ENCODE measurements around the gene SORBS1.

DNA sequence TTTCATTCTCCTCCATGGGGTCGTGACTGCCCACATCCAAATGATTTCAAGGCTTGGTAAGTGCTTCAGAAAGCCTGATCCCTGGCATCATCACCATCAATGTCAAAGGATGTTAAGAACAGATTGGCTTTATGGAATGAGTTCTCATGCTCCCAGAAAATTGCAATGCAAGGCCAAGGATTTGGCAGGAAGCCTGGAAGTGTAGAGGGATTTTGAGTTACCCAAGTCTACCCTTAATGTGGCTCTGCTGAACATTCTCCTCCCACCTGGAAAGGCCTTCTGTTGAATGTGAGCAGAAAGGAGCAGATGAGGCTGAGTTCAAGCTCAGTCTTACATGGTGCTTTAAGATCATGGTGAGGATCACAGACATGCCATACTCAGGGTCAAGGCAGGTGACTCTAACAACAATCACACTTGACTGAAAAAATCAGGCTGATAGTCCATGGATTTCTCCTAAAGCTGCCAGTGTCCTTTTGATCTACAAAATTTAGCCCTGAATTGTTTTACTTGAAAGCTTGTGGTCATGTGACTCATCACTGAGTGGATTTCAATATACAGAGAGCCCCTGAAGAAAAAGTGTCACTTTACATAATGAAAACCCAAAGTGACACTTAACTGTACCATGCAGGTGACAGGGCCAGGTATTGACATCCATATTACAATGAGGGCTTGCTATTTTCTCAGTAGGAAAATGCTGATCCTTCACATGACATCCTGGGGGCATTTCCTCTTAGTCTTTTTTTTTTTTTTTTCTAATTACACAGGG lies 159.3 kb downstream of the SORBS1 start:
- TF ChIP-seq, protein P1, sequence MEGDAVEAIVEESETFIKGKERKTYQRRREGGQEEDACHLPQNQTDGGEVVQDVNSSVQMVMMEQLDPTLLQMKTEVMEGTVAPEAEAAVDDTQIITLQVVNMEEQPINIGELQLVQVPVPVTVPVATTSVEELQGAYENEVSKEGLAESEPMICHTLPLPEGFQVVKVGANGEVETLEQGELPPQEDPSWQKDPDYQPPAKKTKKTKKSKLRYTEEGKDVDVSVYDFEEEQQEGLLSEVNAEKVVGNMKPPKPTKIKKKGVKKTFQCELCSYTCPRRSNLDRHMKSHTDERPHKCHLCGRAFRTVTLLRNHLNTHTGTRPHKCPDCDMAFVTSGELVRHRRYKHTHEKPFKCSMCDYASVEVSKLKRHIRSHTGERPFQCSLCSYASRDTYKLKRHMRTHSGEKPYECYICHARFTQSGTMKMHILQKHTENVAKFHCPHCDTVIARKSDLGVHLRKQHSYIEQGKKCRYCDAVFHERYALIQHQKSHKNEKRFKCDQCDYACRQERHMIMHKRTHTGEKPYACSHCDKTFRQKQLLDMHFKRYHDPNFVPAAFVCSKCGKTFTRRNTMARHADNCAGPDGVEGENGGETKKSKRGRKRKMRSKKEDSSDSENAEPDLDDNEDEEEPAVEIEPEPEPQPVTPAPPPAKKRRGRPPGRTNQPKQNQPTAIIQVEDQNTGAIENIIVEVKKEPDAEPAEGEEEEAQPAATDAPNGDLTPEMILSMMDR (IDR thresholded peaks at IDR 0.05; ENCODE audit: low read depth, low read length, missing input control) = no peak
- TF ChIP-seq GABPA (IDR thresholded peaks at IDR 0.05 in 1 of 2, conservative IDR thresholded peaks at IDR 0.05 in 1 of 2) (no peak), RXRA (IDR thresholded peaks at IDR 0.05) (no peak), YY1 (IDR thresholded peaks at IDR 0.05) (no peak)

All from liver (tissue), 3 donors.